ENCODE data around the gene KIF16B.
"Not testable (repeated sequence)": the region's sequence is repeated elsewhere in the genome, so short reads cannot be mapped to it uniquely, and the experiment has no call there.

Gene KIF16B

DNA sequence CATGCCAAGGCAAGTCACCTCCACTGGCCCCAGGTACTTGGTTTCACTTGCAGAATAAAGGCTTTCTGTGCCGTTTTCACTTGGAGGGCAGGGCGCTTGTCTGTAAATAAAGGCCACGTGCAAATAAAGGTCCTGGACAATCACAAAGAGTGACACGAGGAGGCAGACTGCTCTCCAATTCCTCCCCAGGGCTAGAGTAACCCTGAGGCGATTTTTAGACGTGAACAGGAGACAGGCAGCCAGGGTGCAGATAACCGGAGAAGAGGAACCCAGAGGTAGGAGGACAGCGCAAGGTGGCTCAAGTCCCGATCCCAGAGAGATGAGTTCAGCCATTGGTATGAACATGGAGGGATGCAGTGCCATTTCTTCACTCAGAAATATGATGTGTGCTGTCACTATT is 327.4 kb downstream of the KIF16B start:
- Histone ChIP-seq H3K27me3 (ENCODE audit: control insufficient read depth in 1 of 2, insufficient read depth in 2 of 2, low read length in 2 of 2) (no peaks in the 10 kb centered on the region), H3K36me3 (ENCODE audit: control insufficient read depth in 1 of 2, insufficient read depth in 2 of 2, low read length in 2 of 2) (no peaks in the 10 kb centered on the region), H3K4me3 (ENCODE audit: low read depth in 1 of 2, low read length in 2 of 2) (no peak overlapping the region), H3K9me3 (ENCODE audit: control insufficient read depth in 1 of 2, low read length in 2 of 2) (no peaks in the 10 kb centered on the region), H3K27ac (ENCODE audit: low read depth, low read length) (no peak overlapping the region), H3K4me1 (ENCODE audit: control insufficient read depth in 1 of 2, insufficient read depth in 2 of 2, low read length in 2 of 2) (no peaks in the 10 kb centered on the region), H3K9ac (ENCODE audit: low read depth in 1 of 2, low read length in 2 of 2) (no peak overlapping the region)

DNA sequence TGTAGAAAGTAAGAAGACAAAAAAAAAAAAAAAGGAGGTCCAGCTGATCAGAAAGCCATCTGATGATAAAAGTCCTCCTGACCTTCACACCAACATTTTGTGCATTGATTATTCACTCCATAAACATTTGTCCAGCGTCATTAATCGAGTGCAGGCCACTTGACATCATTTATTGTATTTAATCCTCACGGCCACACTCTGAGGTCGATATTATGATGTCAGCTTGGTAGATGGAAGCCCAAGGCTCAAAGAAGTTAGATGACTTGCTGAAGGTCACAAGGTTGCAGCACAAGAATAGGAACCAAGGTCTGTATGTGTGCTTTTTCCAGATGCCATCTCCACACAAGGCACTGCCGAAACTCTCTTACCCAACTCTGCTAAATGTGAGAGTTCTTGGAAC is 328.4 kb downstream of the KIF16B start:
- no peak overlapping the region for H3K9ac ChIP-seq (ENCODE audit: low read depth in 1 of 2, low read length in 2 of 2)
- no peaks in the 10 kb centered on the region for H3K4me1 ChIP-seq (ENCODE audit: control insufficient read depth in 1 of 2, insufficient read depth in 2 of 2, low read length in 2 of 2)
- H3K36me3 ChIP-seq (ENCODE audit: control insufficient read depth in 1 of 2, insufficient read depth in 2 of 2, low read length in 2 of 2): no peaks in the 10 kb centered on the region
- no peaks in the 10 kb centered on the region for H3K9me3 ChIP-seq (ENCODE audit: control insufficient read depth in 1 of 2, low read length in 2 of 2)
- H3K27me3 ChIP-seq (ENCODE audit: control insufficient read depth in 1 of 2, insufficient read depth in 2 of 2, low read length in 2 of 2): no peaks in the 10 kb centered on the region
- H3K4me3 ChIP-seq (ENCODE audit: low read depth in 1 of 2, low read length in 2 of 2): no peak overlapping the region
- no peak overlapping the region for H3K27ac ChIP-seq (ENCODE audit: low read depth, low read length)

DNA sequence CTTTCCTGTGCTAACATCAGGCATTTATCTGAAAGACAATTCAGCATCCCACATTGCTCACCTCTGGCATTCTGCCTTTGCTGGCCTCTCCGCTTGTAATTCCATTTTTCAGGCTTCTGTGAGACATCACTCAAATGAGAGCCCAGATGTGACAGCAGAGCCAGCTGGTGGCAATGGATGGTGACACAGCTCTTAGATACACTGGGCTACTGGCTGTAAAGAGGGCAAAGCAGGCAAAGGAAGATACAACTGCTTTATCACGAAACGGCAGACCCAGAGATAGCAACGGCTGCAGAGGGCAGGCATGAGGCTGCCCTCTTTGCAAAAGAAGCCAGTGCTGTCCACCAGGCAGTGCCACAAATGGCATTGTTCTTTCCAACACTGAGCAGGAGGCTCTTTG is 329.8 kb downstream of the KIF16B start:
- H3K4me1 ChIP-seq (ENCODE audit: control insufficient read depth in 1 of 2, insufficient read depth in 2 of 2, low read length in 2 of 2): no peaks in the 10 kb centered on the region
- H3K36me3 ChIP-seq (ENCODE audit: control insufficient read depth in 1 of 2, insufficient read depth in 2 of 2, low read length in 2 of 2): no peaks in the 10 kb centered on the region
- H3K9ac ChIP-seq (ENCODE audit: low read depth in 1 of 2, low read length in 2 of 2): no peak overlapping the region
- H3K9me3 ChIP-seq (ENCODE audit: control insufficient read depth in 1 of 2, low read length in 2 of 2): no peaks in the 10 kb centered on the region
- H3K27ac ChIP-seq (ENCODE audit: low read depth, low read length): no peak overlapping the region
- H3K27me3 ChIP-seq (ENCODE audit: control insufficient read depth in 1 of 2, insufficient read depth in 2 of 2, low read length in 2 of 2): no peaks in the 10 kb centered on the region
- no peak overlapping the region for H3K4me3 ChIP-seq (ENCODE audit: low read depth in 1 of 2, low read length in 2 of 2)

DNA sequence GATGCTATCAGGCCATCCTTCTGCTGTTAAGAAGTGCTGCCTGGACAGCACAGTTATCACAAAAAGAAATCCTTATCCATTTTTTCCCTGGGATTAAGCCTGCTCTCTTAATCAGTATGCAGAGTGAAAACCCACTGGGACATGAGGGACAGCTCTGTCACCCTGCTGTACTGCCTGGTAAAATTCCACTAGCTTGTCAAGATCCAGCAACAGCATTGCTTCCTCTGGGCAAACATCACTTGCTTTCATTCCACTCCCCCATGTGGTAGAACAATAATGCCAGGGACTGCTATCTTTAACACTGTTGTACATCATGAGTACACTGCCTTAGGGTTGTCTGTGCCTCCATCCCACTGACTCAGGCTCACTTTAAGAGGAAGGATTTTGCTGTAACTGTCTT is 331.3 kb downstream of the KIF16B start:
- no peaks in the 10 kb centered on the region for H3K36me3 ChIP-seq (ENCODE audit: control insufficient read depth in 1 of 2, insufficient read depth in 2 of 2, low read length in 2 of 2)
- H3K4me1 ChIP-seq (ENCODE audit: control insufficient read depth in 1 of 2, insufficient read depth in 2 of 2, low read length in 2 of 2): no peaks in the 10 kb centered on the region
- no peak overlapping the region for H3K9ac ChIP-seq (ENCODE audit: low read depth in 1 of 2, low read length in 2 of 2)
- H3K27ac ChIP-seq (ENCODE audit: low read depth, low read length): no peak overlapping the region
- H3K27me3 ChIP-seq (ENCODE audit: control insufficient read depth in 1 of 2, insufficient read depth in 2 of 2, low read length in 2 of 2): no peaks in the 10 kb centered on the region
- H3K9me3 ChIP-seq (ENCODE audit: control insufficient read depth in 1 of 2, low read length in 2 of 2): peaks cover 0 to 4% of the 10 kb centered on the region in 2 donors
- H3K4me3 ChIP-seq (ENCODE audit: low read depth in 1 of 2, low read length in 2 of 2): no peak overlapping the region

DNA sequence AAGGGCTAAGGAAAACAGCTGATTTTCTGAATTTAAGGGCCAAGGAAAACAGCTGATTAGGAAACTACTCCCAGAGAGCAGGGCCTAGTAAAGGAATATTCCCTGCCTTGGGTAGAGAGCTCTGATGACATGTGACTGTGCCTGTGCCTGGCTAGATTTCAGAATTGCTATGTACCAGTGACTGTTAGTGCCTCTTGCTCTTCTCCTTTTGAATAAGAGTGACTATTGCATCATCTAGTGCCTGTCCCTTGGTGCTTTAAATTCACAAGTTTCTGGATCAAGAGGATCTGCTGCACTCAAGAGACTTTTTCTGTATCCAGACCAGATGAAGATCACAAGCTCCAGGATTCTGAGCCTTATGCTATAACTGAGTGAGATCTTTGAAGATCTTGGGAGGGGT is 332.9 kb downstream of the KIF16B start:
- Histone ChIP-seq H3K9ac (ENCODE audit: low read depth in 1 of 2, low read length in 2 of 2) (no peak overlapping the region), H3K27me3 (ENCODE audit: control insufficient read depth in 1 of 2, insufficient read depth in 2 of 2, low read length in 2 of 2) (no peaks in the 10 kb centered on the region), H3K27ac (ENCODE audit: low read depth, low read length) (no peak overlapping the region), H3K9me3 (ENCODE audit: control insufficient read depth in 1 of 2, low read length in 2 of 2) (peaks cover 0 to 4% of the 10 kb centered on the region in 2 donors), H3K4me1 (ENCODE audit: control insufficient read depth in 1 of 2, insufficient read depth in 2 of 2, low read length in 2 of 2) (no peaks in the 10 kb centered on the region), H3K4me3 (ENCODE audit: low read depth in 1 of 2, low read length in 2 of 2) (no peak overlapping the region), H3K36me3 (ENCODE audit: control insufficient read depth in 1 of 2, insufficient read depth in 2 of 2, low read length in 2 of 2) (no peaks in the 10 kb centered on the region)

DNA sequence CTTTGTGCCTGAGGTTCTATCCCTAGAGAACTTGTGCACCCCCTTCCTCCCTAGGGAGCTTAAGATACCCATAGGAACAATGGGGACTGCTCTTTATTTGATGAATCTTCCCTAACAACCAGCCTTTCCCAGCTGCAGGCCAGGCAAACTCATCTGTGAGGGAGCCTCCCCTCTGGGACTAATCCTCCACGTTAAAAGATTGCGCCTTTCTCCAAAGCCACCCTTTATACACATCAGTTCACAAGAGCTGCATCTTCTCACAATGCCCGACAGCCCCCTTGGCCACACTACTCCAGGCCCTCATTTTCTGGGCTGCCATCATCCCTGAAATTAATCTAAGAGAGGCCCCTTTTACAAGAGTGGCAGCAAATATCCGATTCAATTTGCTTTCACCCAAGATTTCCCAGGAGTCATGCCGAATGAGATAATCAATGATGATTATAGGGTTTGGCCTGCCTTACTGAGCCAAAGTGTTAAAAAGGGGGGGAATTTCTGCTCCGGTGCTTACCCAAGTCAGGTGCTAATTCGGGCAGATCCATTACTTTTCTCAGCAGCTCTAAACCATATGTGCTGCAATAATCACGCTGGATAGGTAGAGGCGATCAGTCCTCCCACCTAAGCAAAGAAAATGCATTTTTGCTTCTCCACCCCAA is 336.5 kb downstream of the KIF16B start:
- no peaks in the 10 kb centered on the region for H3K27me3 ChIP-seq (ENCODE audit: control insufficient read depth in 1 of 2, insufficient read depth in 2 of 2, low read length in 2 of 2)
- no peak overlapping the region for H3K4me3 ChIP-seq (ENCODE audit: low read depth in 1 of 2, low read length in 2 of 2)
- peaks cover 0 to 4% of the 10 kb centered on the region in 2 donors for H3K9me3 ChIP-seq (ENCODE audit: control insufficient read depth in 1 of 2, low read length in 2 of 2)
- H3K9ac ChIP-seq (ENCODE audit: low read depth in 1 of 2, low read length in 2 of 2): no peak overlapping the region
- no peak overlapping the region for H3K27ac ChIP-seq (ENCODE audit: low read depth, low read length)
- H3K36me3 ChIP-seq (ENCODE audit: control insufficient read depth in 1 of 2, insufficient read depth in 2 of 2, low read length in 2 of 2): no peaks in the 10 kb centered on the region
- no peaks in the 10 kb centered on the region for H3K4me1 ChIP-seq (ENCODE audit: control insufficient read depth in 1 of 2, insufficient read depth in 2 of 2, low read length in 2 of 2)

DNA sequence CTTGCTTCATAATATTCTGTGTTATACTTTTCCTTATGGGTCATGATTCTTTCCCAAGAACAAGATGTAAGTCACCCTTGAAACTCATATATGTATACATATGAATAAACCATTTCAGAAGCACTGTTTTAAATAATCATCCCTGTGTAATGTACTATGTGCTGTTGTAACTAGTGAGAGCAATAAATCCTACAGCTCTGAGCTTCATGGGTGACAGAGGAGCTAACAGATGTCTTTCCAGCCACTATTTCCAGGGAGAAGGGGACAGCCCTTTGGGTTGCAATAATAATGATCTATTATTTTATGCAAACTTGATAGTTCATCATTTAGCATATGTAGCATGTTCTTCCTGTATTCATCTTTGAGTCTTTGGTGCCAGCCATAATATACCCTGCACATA is 342.8 kb downstream of the KIF16B start:
- H3K27me3 ChIP-seq (ENCODE audit: control insufficient read depth in 1 of 2, insufficient read depth in 2 of 2, low read length in 2 of 2): no peaks in the 10 kb centered on the region
- no peaks in the 10 kb centered on the region for H3K9me3 ChIP-seq (ENCODE audit: control insufficient read depth in 1 of 2, low read length in 2 of 2)
- H3K36me3 ChIP-seq (ENCODE audit: control insufficient read depth in 1 of 2, insufficient read depth in 2 of 2, low read length in 2 of 2): no peaks in the 10 kb centered on the region
- no peaks in the 10 kb centered on the region for H3K4me1 ChIP-seq (ENCODE audit: control insufficient read depth in 1 of 2, insufficient read depth in 2 of 2, low read length in 2 of 2)
- no peak overlapping the region for H3K9ac ChIP-seq (ENCODE audit: low read depth in 1 of 2, low read length in 2 of 2)
- H3K4me3 ChIP-seq (ENCODE audit: low read depth in 1 of 2, low read length in 2 of 2): no peak overlapping the region
- H3K27ac ChIP-seq (ENCODE audit: low read depth, low read length): no peak overlapping the region

DNA sequence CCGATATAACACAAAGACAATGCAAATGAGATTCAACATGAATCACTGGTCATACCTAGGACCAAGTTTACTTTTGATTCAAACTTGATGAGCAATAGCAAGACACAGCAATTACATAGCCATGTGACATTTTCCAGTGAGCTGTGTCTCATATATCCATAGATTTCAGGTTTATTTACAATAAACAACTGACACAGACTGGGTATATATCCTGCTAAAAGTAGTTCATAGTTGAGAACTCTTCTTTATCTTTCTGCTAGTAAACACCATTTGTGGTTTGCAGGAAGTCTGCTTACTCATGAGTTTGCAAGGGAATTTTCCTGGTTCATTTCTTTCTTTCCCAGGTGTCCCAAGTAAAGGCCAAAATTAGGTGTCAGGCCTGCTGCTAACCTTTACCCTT is 343.4 kb downstream of the KIF16B start:
- Histone ChIP-seq H3K9me3 (ENCODE audit: control insufficient read depth in 1 of 2, low read length in 2 of 2) (no peaks in the 10 kb centered on the region), H3K4me1 (ENCODE audit: control insufficient read depth in 1 of 2, insufficient read depth in 2 of 2, low read length in 2 of 2) (no peaks in the 10 kb centered on the region), H3K27me3 (ENCODE audit: control insufficient read depth in 1 of 2, insufficient read depth in 2 of 2, low read length in 2 of 2) (no peaks in the 10 kb centered on the region), H3K36me3 (ENCODE audit: control insufficient read depth in 1 of 2, insufficient read depth in 2 of 2, low read length in 2 of 2) (no peaks in the 10 kb centered on the region), H3K4me3 (ENCODE audit: low read depth in 1 of 2, low read length in 2 of 2) (no peak overlapping the region), H3K27ac (ENCODE audit: low read depth, low read length) (no peak overlapping the region), H3K9ac (ENCODE audit: low read depth in 1 of 2, low read length in 2 of 2) (no peak overlapping the region)

DNA sequence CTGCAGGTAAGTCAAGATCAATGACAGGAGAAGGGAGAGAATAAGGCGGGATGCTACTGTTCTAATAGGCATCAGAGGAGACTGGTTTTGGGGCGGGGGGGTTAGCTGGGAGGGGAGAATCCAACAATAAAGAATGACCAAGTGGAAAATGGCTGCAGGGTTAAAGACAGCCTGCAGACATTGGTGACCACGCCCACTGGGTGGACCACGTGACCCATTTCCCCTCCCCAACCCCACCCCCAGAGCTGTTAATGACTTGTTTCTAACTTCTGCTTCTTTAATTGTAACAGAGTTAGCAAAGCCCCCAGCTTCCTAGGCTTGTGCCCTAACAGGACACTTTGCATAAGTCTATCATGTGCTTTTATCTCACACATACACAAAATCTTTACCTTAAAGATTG is 344.5 kb downstream of the KIF16B start:
- no peaks in the 10 kb centered on the region for H3K4me1 ChIP-seq (ENCODE audit: control insufficient read depth in 1 of 2, insufficient read depth in 2 of 2, low read length in 2 of 2)
- no peaks in the 10 kb centered on the region for H3K9me3 ChIP-seq (ENCODE audit: control insufficient read depth in 1 of 2, low read length in 2 of 2)
- no peak overlapping the region for H3K27ac ChIP-seq (ENCODE audit: low read depth, low read length)
- no peak overlapping the region for H3K9ac ChIP-seq (ENCODE audit: low read depth in 1 of 2, low read length in 2 of 2)
- no peak overlapping the region for H3K4me3 ChIP-seq (ENCODE audit: low read depth in 1 of 2, low read length in 2 of 2)
- H3K36me3 ChIP-seq (ENCODE audit: control insufficient read depth in 1 of 2, insufficient read depth in 2 of 2, low read length in 2 of 2): no peaks in the 10 kb centered on the region
- no peaks in the 10 kb centered on the region for H3K27me3 ChIP-seq (ENCODE audit: control insufficient read depth in 1 of 2, insufficient read depth in 2 of 2, low read length in 2 of 2)

DNA sequence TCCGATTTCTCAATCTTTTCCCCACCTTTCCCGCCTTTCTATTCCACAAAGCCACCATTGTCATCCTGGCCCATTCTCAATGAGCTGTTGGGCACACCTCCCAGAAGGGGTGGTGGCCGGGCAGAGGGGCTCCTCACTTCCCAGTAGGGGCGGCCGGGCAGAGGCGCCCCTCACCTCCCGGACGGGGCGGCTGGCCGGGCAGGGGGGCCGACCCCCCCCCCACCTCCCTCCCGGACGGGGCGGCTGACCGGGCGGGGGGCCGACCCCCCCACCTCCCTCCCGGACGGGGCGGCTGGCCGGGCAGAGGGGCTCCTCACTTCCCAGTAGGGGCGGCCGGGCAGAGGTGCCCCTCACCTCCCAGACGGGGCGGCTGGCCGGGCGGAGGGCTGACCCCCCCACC is 346.3 kb downstream of the KIF16B start:
- not testable (repeated sequence) for H3K36me3 ChIP-seq (ENCODE audit: control insufficient read depth in 1 of 2, insufficient read depth in 2 of 2, low read length in 2 of 2); H3K4me3 ChIP-seq (ENCODE audit: low read depth in 1 of 2, low read length in 2 of 2); H3K9me3 ChIP-seq (ENCODE audit: control insufficient read depth in 1 of 2, low read length in 2 of 2); H3K9ac ChIP-seq (ENCODE audit: low read depth in 1 of 2, low read length in 2 of 2); H3K4me1 ChIP-seq (ENCODE audit: control insufficient read depth in 1 of 2, insufficient read depth in 2 of 2, low read length in 2 of 2); H3K27ac ChIP-seq (ENCODE audit: low read depth, low read length); H3K27me3 ChIP-seq (ENCODE audit: control insufficient read depth in 1 of 2, insufficient read depth in 2 of 2, low read length in 2 of 2)

DNA sequence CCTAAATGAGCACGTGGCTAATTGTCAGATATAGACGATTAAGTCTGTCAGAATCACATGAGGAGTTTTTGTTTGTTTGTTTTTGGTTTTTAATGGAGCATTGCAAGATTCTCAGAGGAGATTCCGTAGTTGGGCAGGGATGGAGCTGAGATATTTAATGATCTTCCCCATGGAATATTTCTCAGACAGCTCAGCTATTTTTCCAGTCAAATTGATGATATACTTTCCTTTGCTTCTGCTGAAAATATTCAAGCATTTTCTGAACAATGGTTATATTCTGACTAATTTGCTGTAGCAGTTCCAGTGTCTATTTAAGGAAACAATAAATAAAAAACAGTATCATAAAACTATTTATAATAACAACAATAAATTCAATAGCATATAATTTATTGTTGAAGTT is 348.4 kb downstream of the KIF16B start:
- Histone ChIP-seq H3K4me1 (ENCODE audit: control insufficient read depth in 1 of 2, insufficient read depth in 2 of 2, low read length in 2 of 2) (no peaks in the 10 kb centered on the region), H3K36me3 (ENCODE audit: control insufficient read depth in 1 of 2, insufficient read depth in 2 of 2, low read length in 2 of 2) (no peaks in the 10 kb centered on the region), H3K27me3 (ENCODE audit: control insufficient read depth in 1 of 2, insufficient read depth in 2 of 2, low read length in 2 of 2) (no peaks in the 10 kb centered on the region), H3K27ac (ENCODE audit: low read depth, low read length) (no peak overlapping the region), H3K9me3 (ENCODE audit: control insufficient read depth in 1 of 2, low read length in 2 of 2) (no peaks in the 10 kb centered on the region), H3K9ac (ENCODE audit: low read depth in 1 of 2, low read length in 2 of 2) (no peak overlapping the region), H3K4me3 (ENCODE audit: low read depth in 1 of 2, low read length in 2 of 2) (no peak overlapping the region)
